Sigmoid colon (tissue), 4 donors: Measurements from ENCODE around the gene RYR3.

Experiments
- CTCF ChIP-seq, 4 experiments: fragments of 450-650 bp in 3 of 4; fragments of 200-600 bp in 1 of 4; IDR thresholded peaks; one replicate each; pipeline ENCODE4 v1.5.1; 2016 to 2019; ENCODE audit warnings: antibody characterized with exemption in 4 of 4, mild to moderate bottlenecking in 3 of 4, moderate library complexity in 2 of 4
- EP300 ChIP-seq, 4 donors: sonication (generic); formaldehyde crosslinking; IDR thresholded peaks; one replicate each; pipeline ENCODE4 v1.6.1; 2017; ENCODE audit warnings: antibody characterized with exemption in 4 of 4

DNA sequence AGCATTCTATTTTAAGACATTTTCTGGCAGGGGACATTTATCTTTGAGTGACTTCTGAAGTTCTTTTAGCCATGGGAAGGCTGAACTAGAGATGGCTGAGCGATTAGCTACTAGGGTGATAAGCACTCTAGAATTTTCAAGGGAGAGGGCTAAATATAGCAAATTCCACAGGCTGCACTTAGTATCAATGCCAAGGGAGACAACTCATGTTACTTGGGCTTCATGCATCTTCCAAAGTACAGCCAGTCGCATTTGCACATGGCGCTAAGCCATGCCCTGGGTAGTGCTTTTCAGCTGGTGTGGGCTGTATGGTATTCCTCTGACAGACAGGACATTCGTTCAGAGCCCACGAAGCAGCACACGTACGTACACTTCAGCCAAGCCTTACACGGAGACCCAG lies 69.6 kb downstream of the RYR3 start:
- TF ChIP-seq CTCF (IDR thresholded peaks at IDR 0.05), result no peak
- TF ChIP-seq EP300 (IDR thresholded peaks at IDR 0.05), result no peak
